Measurements from ENCODE around the gene PARD6G.
"Not testable (repeated sequence)": the region's sequence is repeated elsewhere in the genome, so short reads cannot be mapped to it uniquely, and the experiment has no call there.

PARD6G gene

DNA sequence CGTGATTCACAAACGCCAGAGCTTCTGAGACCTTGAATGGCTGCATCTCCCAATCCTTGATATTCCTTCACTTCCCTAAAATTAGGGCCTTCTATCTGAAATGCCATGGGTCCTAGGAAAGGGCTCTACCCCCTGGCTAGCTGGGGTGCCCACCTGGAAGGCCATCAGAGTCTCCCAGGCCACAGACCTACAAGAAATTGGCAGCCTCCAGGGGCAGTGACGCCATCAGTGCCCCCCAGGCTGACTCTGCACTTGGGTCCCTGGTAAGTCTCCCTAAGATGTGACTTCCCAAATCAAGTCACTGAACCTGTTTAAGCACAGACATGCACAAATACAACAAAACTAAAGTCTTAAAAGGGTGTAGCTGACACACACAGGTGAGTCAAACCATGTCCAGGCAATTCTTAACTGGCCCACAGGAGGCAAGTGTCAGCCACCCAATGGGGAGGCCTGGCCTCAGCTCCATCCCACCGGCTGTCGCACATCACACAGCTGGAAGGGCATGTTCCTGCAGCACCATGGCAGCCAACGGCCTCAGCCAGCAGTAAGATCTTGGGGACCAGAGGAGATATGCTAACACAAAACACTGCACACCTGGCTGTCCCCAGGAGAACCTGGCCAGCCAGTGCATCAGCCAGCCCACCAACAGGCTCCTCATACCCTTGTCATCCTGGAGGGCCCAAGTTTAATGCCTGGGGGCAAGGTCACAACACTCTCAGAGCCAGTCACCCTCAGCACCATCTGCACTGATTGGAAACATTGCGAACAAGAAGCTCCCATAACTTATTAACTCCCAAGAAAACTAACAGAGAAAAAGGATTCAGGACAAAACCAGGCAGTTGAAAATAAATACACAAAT is 5.2 kb downstream of the PARD6G start:
- FAIRE-seq (no peak), DNase-seq (ENCODE audit: insufficient read length, low spot score) (no peak)

DNA sequence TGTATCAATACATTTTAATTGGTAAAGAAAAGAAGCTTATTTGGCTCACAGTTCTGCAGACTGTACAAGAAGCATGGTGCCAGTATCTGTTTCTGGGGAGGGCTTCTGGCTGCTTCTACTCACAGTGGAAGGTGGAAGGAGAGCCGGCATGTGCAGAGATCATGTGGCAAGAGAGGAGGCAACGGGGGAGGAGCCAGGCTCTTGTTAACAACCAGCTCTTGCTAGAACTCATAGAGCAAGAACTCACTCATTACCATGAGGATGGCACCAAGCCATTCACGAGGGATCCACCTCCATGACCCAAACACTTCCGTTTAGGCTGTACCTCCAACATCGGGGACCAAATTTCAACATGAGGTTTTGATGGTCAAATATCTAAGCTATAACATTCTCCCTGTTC is 7.5 kb downstream of the PARD6G start:
- FAIRE-seq = no peak
- DNase-seq (ENCODE audit: insufficient read length, low spot score) = no peak

DNA sequence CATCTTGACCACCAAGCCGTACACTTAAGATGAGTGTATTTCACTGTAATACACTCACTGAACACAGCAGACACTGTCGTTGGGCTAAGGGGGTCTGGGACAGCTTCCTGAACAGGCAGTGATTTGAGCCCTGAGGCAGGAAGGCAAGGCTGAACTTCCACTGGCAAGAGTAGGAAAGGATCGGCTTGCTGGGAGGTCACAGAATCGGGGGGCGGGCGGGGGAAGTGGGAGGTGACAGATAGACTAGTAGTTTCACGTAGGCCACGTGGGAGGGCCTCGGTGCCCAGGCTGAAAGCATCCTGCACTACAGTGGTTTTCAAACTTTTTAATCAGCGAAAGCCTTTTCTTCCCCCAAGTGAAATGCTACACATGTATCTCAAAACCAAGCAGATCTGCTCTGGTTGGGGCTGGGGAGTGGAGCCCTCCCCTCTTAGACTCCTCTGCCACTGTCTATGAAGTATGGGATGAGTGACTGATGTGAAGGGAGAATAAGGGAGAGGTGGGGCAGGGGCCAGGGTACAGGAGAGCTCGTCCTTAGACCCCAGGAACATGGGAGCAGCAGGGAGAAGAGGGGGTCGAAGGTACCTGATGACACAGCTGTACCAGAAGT is 8.6 kb downstream of the PARD6G start:
- no peak for FAIRE-seq
- DNase-seq (ENCODE audit: insufficient read length, low spot score) = no peak

DNA sequence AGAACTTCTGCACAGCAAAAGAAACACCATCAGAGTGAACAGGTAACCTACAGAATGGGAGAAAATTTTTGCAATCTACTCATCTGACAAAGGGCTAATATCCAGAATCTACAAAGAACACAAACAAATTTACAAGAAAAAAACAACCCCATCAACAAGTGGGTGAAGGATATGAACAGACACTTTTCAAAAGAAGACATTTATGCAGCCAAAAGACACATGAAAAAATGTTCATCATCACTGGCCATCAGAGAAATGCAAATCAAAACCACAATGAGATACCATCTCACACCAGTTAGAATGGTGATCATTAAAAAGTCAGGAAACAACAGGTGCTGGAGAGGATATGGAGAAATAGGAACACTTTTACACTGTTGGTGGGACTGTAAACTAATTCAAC is 9.8 kb downstream of the PARD6G start:
- not testable (repeated sequence) for DNase-seq (ENCODE audit: insufficient read length, low spot score); FAIRE-seq

GRCh38 chr18:80234398-80234797 is 12.9 kb downstream of the PARD6G start:
- FAIRE-seq = no peak
- no peak for DNase-seq (ENCODE audit: insufficient read length, low spot score)

- FAIRE-seq (no peak), DNase-seq (ENCODE audit: insufficient read length, low spot score) (no peak)
Observed at GRCh38 chr18:80233899-80234298, 13.4 kb downstream of the PARD6G start.

DNA sequence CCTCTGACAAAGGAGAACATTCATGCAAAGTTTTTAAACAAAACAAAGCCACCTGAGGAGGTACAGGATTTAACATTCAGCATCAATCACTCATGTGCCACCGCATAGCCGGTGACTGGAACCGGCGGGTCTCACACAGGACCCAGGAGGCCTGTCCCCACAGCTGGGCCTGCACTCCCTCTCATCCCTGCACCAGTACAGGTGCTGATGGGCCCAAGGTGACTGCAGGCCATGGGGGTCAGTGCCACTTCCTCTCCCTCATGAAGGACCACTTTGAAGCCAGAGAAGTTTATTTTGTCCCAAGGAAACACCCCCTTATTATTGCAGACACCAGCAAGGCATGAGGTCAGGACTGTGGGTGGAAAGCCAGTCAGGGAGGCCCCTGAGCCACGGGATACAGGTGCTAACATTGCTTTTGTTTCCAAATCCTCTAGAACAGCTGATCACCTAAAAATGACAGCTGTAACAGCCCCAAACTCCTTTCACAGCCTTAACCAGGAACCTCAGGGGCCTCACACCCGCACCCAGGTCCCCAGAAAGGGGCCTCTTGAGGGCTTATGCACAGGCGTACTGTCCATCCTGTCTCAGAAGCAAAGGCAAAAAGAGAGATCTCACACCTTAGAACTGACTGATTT is 14.0 kb downstream of the PARD6G start:
- no peak for DNase-seq (ENCODE audit: insufficient read length, low spot score)
- FAIRE-seq = no peak

- FAIRE-seq (no peak), DNase-seq (ENCODE audit: insufficient read length, low spot score) (no peak)
Observed at GRCh38 chr18:80232710-80233109, 14.6 kb downstream of the PARD6G start.

- FAIRE-seq (no peak), DNase-seq (ENCODE audit: insufficient read length, low spot score) (no peak)
Observed at GRCh38 chr18:80232030-80232429, 15.3 kb downstream of the PARD6G start.

- DNase-seq (ENCODE audit: insufficient read length, low spot score) (no peak), FAIRE-seq (no peak)
Observed at GRCh38 chr18:80231616-80232015, 15.7 kb downstream of the PARD6G start.

DNA sequence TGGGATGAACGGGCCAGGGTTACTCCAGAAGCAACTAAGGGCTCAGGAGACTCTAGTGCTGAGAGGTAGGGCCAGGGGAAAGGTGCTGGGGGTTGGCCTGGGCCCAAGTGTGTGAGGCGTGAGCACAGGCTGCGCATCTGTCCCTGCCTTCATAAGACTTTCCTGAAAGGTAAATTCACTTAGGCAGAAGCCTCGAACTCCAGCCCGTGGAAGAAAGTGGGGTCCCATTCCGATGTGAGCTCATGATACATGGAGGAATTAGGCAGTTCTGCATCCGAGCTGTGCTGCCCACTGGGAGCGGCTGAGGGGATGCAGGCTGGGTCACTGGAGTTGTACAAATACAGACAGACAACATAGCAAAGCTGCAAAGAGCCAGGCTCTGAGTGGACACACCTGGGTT is 16.2 kb downstream of the PARD6G start:
- FAIRE-seq (no peak), DNase-seq (ENCODE audit: insufficient read length, low spot score) (no peak)

DNA sequence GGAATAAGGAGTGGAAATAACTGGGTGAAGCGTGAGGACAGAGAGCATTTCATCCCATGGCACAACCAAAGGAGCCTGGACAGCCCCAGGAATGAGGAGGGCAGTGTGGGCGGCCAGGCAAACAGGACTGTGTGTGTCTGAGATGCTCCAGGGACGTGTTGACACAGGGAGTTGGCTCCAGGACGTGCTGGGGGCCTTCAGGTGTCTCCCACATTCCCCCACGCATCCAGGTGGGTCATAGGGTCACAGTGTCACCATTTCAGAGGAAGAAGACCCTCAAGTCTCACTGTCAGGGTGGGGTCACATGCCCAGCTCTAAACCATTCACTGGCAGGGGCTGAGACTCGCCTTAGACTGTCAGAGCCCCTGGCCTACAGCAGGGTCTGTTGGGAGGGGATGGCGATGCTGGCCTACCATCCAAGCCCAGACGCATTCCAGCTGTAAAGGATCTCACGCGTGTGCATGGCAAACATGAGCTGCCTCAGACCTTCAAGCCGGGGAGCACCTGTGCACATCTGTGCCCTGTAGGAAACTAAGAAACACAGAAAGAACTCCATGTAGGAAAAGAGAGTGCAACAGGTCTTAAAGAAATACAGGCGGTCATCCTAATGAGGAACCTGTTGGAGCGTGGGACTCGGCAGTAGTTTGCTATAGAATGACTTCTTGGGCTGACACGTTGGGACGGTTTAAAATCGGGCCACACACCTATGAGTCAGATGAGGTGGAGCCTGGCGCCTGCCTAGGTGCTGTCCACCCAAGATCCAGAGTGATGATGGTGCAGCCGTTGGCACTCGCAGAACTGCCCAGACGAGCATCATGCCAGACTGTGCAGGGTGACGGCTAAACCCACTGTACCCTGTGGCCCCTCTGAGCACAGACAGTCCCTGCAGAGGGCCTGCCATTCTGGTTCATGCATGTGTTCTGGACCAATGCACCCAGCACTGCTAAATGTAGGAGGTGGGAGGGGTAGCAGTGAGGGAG is 17.3 kb downstream of the PARD6G start:
- FAIRE-seq = no peak
- DNase-seq (ENCODE audit: insufficient read length, low spot score) = no peak

DNA sequence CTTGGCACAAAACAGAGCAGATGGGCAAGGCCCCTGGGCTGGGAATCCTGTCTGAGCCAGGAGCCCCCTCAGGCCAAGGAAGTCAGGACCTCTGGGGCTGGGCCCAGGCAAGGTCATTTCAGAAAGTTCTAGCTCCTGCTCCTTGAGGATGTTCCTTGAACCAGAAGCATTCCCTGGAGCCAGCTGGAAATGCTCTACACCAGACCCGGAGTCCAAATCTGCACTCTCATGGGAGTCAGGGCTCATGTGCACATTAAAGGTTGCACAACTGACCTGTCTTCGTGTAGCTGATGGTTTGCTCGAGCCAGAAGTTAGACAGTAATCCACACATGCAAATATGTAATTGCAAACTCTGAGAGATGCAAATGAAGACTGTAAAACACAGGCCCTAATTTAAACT is 18.0 kb downstream of the PARD6G start:
- FAIRE-seq (peak; percentile 26), DNase-seq (ENCODE audit: insufficient read length, low spot score) (no peak)

- no peak for FAIRE-seq
- DNase-seq (ENCODE audit: insufficient read length, low spot score) = no peak
Observed at GRCh38 chr18:80228051-80228848, 19.1 kb downstream of the PARD6G start.

DNA sequence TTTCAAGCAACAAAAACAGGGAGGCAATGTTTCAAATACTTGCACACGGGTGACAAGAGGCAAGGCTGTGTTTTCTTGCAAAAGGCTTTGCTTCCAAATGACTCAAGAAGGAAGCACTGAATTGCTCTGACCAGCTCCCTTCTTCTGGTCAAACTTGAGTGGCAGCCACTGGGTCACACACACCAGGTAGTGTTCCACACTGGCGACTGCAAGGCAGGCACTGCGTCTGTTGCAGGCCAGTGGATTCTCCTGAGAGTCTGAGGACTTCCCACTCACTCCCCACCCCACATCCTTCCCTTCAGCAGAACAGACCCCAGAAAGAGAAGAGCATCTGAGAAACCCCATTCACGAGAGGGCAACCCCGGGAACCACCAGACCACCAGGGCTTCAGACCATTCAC is 19.8 kb downstream of the PARD6G start:
- DNase-seq (ENCODE audit: insufficient read length, low spot score) (no peak), FAIRE-seq (no peak)

DNA sequence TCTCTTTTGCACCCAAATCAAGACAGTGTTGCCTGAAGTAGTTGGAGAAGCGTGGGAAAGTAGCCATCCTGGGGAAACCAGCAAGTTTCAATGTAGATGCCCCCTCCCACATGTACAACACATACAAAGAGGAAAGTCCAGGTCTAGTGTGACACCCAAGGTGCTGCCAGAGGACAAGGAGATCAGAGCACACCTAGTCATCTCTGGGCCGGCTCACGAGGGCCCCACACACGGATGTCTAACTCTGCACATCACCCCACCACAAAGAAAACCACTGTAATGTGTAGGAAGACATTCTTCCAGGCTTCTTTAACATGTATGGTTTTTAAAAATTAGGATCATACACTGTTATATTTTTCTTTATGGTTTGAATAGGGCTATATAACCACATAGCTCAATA is 21.6 kb downstream of the PARD6G start:
- FAIRE-seq (no peak), DNase-seq (ENCODE audit: insufficient read length, low spot score) (no peak)

GRCh38 chr18:80223581-80224148 is 23.6 kb downstream of the PARD6G start:
- DNase-seq (ENCODE audit: insufficient read length, low spot score) (no peak), FAIRE-seq (no peak)

DNA sequence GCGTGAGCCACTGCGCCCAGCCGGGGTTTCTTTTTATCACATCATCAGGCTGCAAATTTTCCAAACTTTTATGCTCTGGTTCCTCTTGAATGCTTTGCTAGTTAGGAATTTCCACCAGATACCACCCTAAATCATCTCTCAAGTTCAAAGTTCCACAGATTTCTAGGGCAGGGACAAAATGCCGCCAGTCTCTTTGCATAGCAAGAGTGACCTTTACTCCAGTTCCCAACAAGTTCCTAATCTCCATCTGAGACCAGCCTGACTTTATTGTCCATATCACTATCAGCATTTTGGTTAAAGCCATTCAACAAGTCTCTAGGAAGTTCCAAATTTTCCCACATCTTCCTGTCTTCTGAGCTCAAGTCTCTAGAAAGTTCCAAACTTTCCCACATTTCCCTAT is 27.8 kb downstream of the PARD6G start:
- not testable (repeated sequence) for DNase-seq (ENCODE audit: insufficient read length, low spot score); FAIRE-seq
